ENCODE data around the gene GATM.

DNA sequence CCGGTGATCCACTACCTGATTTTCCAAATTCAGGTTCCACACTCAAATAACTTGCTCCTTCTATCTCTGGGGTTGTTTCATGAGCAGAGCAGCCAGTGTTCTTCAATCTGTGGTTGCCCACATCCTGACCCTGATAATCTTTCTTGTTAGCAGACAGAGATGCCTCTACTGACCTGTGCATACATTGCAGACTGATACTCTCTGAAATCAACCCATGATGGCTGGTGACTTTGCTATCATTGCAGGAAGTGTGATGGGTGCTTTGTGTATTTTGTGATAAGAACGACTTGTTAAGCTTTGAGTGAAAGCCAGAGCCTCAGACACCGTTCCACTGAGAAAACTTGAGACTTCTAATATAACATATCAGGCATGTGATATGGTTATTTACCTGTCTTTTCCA, 39.9 kb downstream of the GATM start:
- TF ChIP-seq, protein P1, sequence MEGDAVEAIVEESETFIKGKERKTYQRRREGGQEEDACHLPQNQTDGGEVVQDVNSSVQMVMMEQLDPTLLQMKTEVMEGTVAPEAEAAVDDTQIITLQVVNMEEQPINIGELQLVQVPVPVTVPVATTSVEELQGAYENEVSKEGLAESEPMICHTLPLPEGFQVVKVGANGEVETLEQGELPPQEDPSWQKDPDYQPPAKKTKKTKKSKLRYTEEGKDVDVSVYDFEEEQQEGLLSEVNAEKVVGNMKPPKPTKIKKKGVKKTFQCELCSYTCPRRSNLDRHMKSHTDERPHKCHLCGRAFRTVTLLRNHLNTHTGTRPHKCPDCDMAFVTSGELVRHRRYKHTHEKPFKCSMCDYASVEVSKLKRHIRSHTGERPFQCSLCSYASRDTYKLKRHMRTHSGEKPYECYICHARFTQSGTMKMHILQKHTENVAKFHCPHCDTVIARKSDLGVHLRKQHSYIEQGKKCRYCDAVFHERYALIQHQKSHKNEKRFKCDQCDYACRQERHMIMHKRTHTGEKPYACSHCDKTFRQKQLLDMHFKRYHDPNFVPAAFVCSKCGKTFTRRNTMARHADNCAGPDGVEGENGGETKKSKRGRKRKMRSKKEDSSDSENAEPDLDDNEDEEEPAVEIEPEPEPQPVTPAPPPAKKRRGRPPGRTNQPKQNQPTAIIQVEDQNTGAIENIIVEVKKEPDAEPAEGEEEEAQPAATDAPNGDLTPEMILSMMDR (IDR thresholded peaks at IDR 0.05), result no peak
- TF ChIP-seq POLR2A (IDR thresholded peaks at IDR 0.05), result no peak

Data from testis (tissue), 2 donors.